HG03039 (cell line): ENCODE results near the gene GRAP2.

Experiments used
- ATAC-seq: cut with Tn5 transposase; IDR thresholded peaks from one replicate; pipeline ENCODE4 v1.9.1; 2021; ENCODE audit warnings: mild to moderate bottlenecking, moderate library complexity; ENCODE audit not compliant: unreplicated experiment

Gene GRAP2

DNA sequence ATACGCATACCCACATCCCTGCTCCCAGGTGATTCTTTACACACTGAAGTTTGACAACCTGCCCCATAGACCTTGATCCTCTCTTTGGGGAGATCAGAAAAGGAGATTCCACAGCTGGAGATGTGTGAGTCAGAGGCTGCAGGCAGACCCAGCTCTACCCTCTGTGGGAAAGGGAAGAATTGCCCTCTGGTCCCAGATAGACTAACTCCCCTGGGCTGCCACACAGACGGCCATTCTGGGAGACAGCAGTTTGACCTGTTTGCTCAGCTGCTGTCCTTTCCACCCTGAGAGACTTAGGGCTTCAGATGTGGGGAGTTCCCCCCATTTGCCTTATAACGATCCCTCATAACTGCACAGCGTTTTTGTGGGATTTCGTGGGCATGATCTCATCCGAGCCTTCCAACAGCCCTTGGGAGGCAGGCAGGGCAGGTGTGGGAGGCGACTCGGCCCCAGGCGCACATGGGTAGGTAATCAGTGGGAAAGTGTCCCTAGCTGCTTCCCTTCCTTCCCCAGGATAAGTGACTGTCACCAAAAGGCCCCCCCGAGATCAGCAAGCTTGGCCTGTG is 107.9 kb downstream of the GRAP2 start:
- no peak for ATAC-seq

DNA sequence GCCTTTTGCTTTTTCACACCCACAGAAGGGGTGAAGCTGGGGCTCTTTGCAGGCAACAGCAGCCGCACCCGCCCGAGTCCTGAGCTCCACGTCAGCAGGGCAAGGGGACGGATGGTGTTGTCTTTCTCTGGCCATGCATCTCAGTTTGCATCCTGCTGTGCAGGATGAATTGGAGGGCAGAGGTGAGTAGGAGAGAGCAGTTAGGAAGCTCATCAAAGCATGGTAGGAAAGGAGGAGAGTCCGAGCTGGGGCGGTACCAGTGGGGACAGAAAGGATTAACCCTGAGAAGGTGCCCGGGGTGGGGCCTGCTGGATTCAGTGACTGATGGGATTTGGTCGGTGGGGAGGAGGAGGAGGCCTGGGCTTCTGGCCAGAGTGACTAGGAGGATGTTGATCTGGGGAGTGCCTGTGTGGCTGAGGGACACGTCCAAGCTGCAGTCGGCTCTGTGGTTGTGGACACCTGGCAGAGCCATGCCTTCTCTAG is 108.4 kb downstream of the GRAP2 start:
- no peak for ATAC-seq

DNA sequence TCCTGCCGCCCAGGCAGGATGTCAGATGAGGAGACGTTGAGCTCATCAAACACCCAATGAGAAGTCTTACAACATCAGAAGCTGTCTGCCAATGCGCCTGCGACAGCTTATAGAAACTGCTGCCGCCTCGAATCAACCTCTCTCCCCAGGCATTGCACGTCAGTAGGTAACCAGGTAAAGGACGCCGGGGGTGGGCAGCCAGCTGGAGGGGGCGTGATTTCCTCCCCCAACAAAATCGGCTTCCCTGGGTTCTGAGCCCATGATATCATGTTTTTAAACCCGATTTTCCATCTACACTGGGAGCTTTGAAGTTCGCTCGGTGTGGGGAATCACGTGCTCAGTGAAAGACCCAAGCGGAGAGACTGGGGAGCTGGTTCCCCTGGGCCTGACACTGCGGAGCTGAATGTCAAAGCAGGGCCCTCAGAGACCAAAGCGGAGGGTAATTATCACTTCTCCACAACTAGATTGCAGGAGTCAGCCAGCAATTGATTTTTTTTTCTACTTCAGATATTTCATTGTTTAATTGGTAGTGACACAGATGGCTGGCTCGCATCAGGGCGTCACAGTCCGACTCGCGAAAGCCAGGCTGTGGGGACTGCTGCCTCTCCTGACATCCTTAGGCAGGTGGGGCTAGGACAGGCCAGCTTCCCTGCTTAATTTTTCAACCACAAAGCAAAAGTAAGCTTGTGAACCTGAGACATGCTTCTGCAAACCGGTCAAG is 109.2 kb downstream of the GRAP2 start:
- no peak for ATAC-seq

DNA sequence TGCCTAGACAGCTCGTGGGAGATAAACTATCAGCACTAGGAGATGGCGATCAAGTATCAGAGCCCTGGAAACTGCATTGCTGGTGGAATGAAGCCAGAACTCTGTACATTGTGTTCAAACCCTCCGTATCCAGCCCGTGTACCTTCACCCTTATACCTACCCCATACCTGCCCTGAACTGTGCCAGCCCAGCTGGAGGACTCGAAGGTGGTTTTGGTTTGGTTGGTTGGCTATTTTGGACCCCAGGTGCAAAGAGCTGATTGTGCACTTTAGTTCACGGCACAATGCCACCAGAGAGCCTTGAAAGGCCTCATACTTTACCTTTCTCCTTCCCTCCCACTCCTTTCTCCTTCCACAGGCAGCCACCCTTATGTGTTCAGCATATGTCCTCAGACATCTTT is 109.9 kb downstream of the GRAP2 start:
- no peak for ATAC-seq

- ATAC-seq, result no peak
Measured at GRCh38 chr22:40014667-40015248, 113.9 kb downstream of the GRAP2 start.

GRCh38 chr22:40015358-40015976 is 114.6 kb downstream of the GRAP2 start:
- ATAC-seq, result no peak

GRCh38 chr22:40018051-40018450 is 117.2 kb downstream of the GRAP2 start:
- ATAC-seq, result no peak

- no peak for ATAC-seq
Measured at GRCh38 chr22:40019100-40019499, 118.2 kb downstream of the GRAP2 start.

DNA sequence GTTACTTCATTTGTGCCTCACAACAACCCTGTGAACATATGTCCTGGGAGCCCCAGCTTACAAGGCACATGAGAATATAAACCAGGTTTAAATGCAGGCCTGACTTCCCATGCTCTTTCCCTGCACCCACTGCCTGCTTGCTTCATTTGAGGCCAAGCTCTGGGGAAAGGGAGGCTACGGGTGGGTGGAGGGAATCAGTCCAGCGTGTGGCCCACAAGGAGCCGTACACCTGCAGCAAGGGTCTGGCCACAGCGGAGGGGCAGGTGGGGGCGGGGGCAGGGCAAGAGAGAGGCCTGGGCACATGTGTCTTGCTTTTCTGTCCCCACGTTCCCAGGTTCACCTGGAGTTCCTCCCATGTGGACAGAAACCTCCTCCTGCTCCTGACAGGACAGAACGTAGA is 120.1 kb downstream of the GRAP2 start:
- no peak for ATAC-seq

DNA sequence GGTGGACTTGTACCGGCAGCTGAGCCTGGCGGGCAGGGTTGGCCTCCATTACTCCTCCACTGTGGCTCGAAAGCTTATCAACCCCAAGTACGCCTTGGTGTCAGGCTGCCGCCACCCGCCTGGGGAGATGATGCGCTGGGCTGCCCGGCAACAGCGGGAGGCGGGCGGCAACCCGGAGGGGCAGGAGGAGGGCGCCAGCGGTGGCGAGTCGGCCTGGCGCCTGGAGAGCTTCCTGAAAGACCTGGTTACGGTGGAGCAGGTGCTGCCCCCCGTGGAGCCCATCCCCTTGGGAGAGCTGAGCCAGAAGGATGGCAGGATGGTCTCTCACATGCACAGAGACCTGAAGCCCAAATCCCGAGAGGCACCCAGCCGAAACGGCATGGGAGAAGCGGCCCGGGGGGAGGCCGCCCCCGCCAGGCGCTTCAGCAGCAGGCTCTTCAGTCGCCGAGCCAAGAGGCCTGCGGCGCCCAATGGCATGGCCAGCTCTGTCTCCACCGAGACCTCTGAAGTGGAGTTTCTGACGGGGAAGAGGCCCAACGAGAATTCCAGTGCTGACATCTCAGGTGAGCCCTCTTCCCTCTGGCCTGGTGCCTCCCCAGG is 120.6 kb downstream of the GRAP2 start:
- ATAC-seq, result no peak

DNA sequence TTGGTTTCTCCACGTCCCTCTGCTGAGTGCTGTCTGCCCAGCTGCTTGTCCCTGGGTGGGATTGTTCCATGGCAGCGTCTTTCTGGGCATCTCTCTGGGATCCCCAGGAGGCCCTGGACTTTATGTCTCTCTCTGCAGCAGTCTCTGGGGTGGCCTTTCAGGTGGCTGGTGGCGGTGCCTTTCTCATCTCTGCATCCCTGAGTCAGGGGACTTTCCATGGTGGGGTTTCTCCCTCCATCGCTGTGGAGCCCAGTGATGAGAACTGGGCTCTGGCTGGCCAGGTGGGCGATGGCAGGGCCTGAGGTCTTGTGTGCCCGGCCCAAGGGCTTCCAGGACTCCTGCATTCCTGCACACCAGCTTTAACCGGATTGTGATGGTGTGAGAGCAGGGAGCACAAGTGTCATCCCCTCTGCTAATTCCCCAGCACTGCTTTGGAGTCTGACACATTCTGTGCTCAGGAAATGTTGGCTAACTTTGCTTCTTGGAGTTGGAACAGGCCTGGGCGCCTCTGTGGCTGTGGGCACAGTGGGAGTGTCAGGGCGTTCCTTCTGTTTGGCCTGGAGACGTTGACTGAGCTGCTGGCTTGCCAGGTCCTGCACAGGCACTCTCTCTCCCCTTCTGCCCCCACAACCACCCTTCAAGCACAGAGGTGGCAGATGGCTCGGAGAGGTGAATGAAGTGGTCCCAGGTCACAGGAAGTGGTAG is 121.8 kb downstream of the GRAP2 start:
- no peak for ATAC-seq
